ENCODE results near the gene SCYL1. TPM values are rescaled to one million over a fixed set of nuclear protein-coding genes. Genes with fewer than 3 reads are reported as not detected.

The SCYL1 gene
- total and polyA plus RNA-seq, 2 of the 4 experiments (the other 2 are of a cell fraction), result 96.4 to 150 TPM

DNA sequence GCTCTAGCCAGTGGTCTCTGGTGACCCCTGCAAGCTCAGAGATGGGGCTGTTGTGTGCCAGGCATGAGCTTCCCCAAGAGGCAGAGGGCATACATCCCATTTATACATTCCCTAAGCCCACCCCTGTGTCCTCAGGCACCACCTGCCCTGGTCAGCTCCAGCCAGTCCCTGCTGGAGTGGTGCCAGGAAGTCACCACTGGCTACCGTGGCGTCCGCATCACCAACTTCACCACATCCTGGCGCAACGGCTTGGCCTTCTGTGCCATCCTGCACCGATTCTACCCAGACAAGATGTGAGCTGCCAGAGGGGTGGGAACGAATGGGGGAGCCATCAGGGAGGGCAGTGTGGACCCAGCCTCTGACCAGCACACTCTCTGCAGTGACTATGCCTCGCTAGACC lies 59.2 kb downstream of the SCYL1 start:
- H3K9me1 ChIP-seq (ENCODE audit: insufficient read depth, low read length), result no peaks in the 10 kb centered on the region
- no peak overlapping the region for H3K27ac ChIP-seq (ENCODE audit: insufficient read depth, low read length)
- H3K9ac ChIP-seq (ENCODE audit: low read depth, low read length), result no peak overlapping the region
- H3K4me3 ChIP-seq (ENCODE audit: insufficient read depth, low read depth, low read length), result no peak overlapping the region
- no peak overlapping the region for H3K56ac ChIP-seq (ENCODE audit: extremely low read depth, insufficient read depth, low read length)
- no peak overlapping the region; the same call in 1 of the 2 replicates for H2AK5ac ChIP-seq (ENCODE audit: low read depth, low read length)
- H2BK5ac ChIP-seq (ENCODE audit: low read depth, low read length, poor library complexity, severe bottlenecking), result no peak overlapping the region
- intact Hi-C loops (cut with micrococcal nuclease), result no loop called here
- TF ChIP-seq MXI1 (IDR thresholded peaks at IDR 0.05; ENCODE audit: borderline replicate concordance, low read depth, low read length) (no peak), RAD21 (IDR thresholded peaks at IDR 0.05; ENCODE audit: low read length) (no peak), RCOR1 (IDR thresholded peaks at IDR 0.05; ENCODE audit: insufficient replicate concordance, low read length) (no peak), NFE2L2 (IDR thresholded peaks at IDR 0.05; ENCODE audit: low read depth, low read length) (no peak), SMC3 (IDR thresholded peaks at IDR 0.05; ENCODE audit: low read depth, low read length) (no peak), BHLHE40 (IDR thresholded peaks at IDR 0.05; ENCODE audit: low read depth, low read length) (no peak), RFX5 (IDR thresholded peaks at IDR 0.05; ENCODE audit: low read depth, low read length) (no peak), CHD1 (IDR thresholded peaks at IDR 0.05; ENCODE audit: low read depth, low read length) (no peak), POLR2A (IDR thresholded peaks at IDR 0.05; ENCODE audit: low read depth, low read length) (no peak), CEBPB (IDR thresholded peaks at IDR 0.05; ENCODE audit: low read depth, low read length) (no peak), FOS (IDR thresholded peaks at IDR 0.05; ENCODE audit: low read depth, low read length) (no peak)
- TF ChIP-seq, protein P1, sequence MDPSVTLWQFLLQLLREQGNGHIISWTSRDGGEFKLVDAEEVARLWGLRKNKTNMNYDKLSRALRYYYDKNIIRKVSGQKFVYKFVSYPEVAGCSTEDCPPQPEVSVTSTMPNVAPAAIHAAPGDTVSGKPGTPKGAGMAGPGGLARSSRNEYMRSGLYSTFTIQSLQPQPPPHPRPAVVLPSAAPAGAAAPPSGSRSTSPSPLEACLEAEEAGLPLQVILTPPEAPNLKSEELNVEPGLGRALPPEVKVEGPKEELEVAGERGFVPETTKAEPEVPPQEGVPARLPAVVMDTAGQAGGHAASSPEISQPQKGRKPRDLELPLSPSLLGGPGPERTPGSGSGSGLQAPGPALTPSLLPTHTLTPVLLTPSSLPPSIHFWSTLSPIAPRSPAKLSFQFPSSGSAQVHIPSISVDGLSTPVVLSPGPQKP (IDR thresholded peaks at IDR 0.05; ENCODE audit: borderline replicate concordance, low read depth, low read length), result no peak
- TF ChIP-seq, protein P2, sequence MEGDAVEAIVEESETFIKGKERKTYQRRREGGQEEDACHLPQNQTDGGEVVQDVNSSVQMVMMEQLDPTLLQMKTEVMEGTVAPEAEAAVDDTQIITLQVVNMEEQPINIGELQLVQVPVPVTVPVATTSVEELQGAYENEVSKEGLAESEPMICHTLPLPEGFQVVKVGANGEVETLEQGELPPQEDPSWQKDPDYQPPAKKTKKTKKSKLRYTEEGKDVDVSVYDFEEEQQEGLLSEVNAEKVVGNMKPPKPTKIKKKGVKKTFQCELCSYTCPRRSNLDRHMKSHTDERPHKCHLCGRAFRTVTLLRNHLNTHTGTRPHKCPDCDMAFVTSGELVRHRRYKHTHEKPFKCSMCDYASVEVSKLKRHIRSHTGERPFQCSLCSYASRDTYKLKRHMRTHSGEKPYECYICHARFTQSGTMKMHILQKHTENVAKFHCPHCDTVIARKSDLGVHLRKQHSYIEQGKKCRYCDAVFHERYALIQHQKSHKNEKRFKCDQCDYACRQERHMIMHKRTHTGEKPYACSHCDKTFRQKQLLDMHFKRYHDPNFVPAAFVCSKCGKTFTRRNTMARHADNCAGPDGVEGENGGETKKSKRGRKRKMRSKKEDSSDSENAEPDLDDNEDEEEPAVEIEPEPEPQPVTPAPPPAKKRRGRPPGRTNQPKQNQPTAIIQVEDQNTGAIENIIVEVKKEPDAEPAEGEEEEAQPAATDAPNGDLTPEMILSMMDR (conservative IDR thresholded peaks at IDR 0.05; ENCODE audit: low read depth, low read length), result no peak
- TF ChIP-seq, protein P3, sequence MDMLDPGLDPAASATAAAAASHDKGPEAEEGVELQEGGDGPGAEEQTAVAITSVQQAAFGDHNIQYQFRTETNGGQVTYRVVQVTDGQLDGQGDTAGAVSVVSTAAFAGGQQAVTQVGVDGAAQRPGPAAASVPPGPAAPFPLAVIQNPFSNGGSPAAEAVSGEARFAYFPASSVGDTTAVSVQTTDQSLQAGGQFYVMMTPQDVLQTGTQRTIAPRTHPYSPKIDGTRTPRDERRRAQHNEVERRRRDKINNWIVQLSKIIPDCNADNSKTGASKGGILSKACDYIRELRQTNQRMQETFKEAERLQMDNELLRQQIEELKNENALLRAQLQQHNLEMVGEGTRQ (IDR thresholded peaks at IDR 0.05; ENCODE audit: low read depth, low read length), result no peak
- H4K20me1 ChIP-seq (ENCODE audit: insufficient read depth, low read length), result 0 out of 2 replicates have a peak, but pooled peaks cover 4% of the 10 kb centered on the region
- peaks cover 50% of the 10 kb centered on the region for H3K36me3 ChIP-seq (ENCODE audit: control insufficient read depth, insufficient read depth, low read length)
- POLR2A ChIA-PET (ENCODE audit: unreplicated experiment), result no interaction called here
- H2BK120ac ChIP-seq (ENCODE audit: low read depth, low read length), result no peak overlapping the region
- peak overlapping the region; percentile 67 for H2AK9ac ChIP-seq (replicated peaks; ENCODE audit: low read depth, low read length, poor library complexity)
- no peak overlapping the region for H2BK20ac ChIP-seq (ENCODE audit: low read depth, low read length)
- no peak overlapping the region for H2BK15ac ChIP-seq (ENCODE audit: low read depth, low read length)
- H4K8ac ChIP-seq (ENCODE audit: low read depth in 2 of 2, low read length in 2 of 2), result no peak overlapping the region
- no peak overlapping the region for H4K91ac ChIP-seq (ENCODE audit: insufficient read depth, low read depth, low read length)
- BruUV-seq (replicated peaks), result no TSS peak
- ATAC-seq (ENCODE audit: low read depth) (no peak), DNase-seq (no peak)
- no peak overlapping the region for H2AFZ ChIP-seq (replicated peaks; ENCODE audit: low read length, poor library complexity)
- peaks cover 0 to 22% of the 10 kb centered on the region in 2 experiments; a peak in 1 of 4 replicates for H3K79me1 ChIP-seq (ENCODE audit: low read depth in 1 of 2, low read length in 2 of 2)
- dilution Hi-C loops (cut with HindIII; ENCODE audit: low sequenced_read_pairs, unreplicated experiment), result no loop called here
- H3K18ac ChIP-seq (ENCODE audit: low read depth, low read length), result no peak overlapping the region
- peaks cover 4% of the 10 kb centered on the region for H3K4me1 ChIP-seq (ENCODE audit: control insufficient read depth, insufficient read depth, low read length)
- CTCF ChIA-PET, result interaction anchor here (1.4 kb wide), 1 partner anchor 10 kb away, joined by 4 read pairs; no protein-coding TSS in a partner anchor
- WGBS, 2 experiments (ENCODE audit: extremely low coverage in 2 of 2, insufficient read length in 1 of 2), result 92% methylated on average over 4 of the region's 8 CpGs; no CpG with 5 or more reads in 1 of the 2 experiments
- no peaks in the 10 kb centered on the region for H3K9me3 ChIP-seq (ENCODE audit: control insufficient read depth, insufficient read depth, low read length)
- H3K14ac ChIP-seq (replicated peaks; ENCODE audit: low read depth, low read length), result no peak overlapping the region
- H3K23ac ChIP-seq (ENCODE audit: low read depth, low read length), result no peak overlapping the region
- in situ Hi-C loops (cut with MboI; ENCODE audit: low sequenced_read_pairs), result no loop called here
- H3K4me2 ChIP-seq (ENCODE audit: low read depth, low read length), result no peak overlapping the region
- H3K27me3 ChIP-seq (ENCODE audit: control insufficient read depth, insufficient read depth, low read length), result no peaks in the 10 kb centered on the region
- H4K5ac ChIP-seq (ENCODE audit: low read depth, low read length), result no peak overlapping the region
- H3K4ac ChIP-seq (ENCODE audit: low read depth, low read length), result no peak overlapping the region; the same call in 1 of the 2 replicates

Measured in IMR-90 (cell line).